GM15510 (cell line): ENCODE measurements around the gene MCC.

Experiments
- POLR2A ChIP-seq: IDR thresholded peaks from 3 replicates; pipeline ENCODE4 v1.6.1; 2011; ENCODE audit warnings: borderline replicate concordance; ENCODE audit not compliant: insufficient read length; ENCODE audit errors: extremely low read depth

The MCC gene

GRCh38 chr5:113145757-113146387, 342.4 kb downstream of the MCC start:
- no peak for TF ChIP-seq POLR2A

GRCh38 chr5:113142186-113142585, 346.1 kb downstream of the MCC start:
- no peak for TF ChIP-seq POLR2A

- TF ChIP-seq POLR2A: no peak
These were observed 347.2 kb downstream of the MCC start for GRCh38 chr5:113140837-113141671.

- no peak for TF ChIP-seq POLR2A
These were observed 354.9 kb downstream of the MCC start for GRCh38 chr5:113133211-113133975.

- TF ChIP-seq POLR2A: no peak
These were observed 355.7 kb downstream of the MCC start for GRCh38 chr5:113132564-113132963.

GRCh38 chr5:113128641-113129330, 359.5 kb downstream of the MCC start:
- TF ChIP-seq POLR2A: no peak

GRCh38 chr5:113128082-113128481, 360.2 kb downstream of the MCC start:
- TF ChIP-seq POLR2A: no peak

- TF ChIP-seq POLR2A: no peak
These were observed 361.2 kb downstream of the MCC start for GRCh38 chr5:113127021-113127420.

- no peak for TF ChIP-seq POLR2A
These were observed 362.9 kb downstream of the MCC start for GRCh38 chr5:113125371-113125770.

- no peak for TF ChIP-seq POLR2A
These were observed 363.3 kb downstream of the MCC start for GRCh38 chr5:113124914-113125313.

- no peak for TF ChIP-seq POLR2A
These were observed 364.0 kb downstream of the MCC start for GRCh38 chr5:113124265-113124664.

GRCh38 chr5:113123618-113124017, 364.6 kb downstream of the MCC start:
- TF ChIP-seq POLR2A: no peak

GRCh38 chr5:113122053-113122452, 366.2 kb downstream of the MCC start:
- TF ChIP-seq POLR2A: no peak

- no peak for TF ChIP-seq POLR2A
These were observed 368.9 kb downstream of the MCC start for GRCh38 chr5:113119246-113119924.

GRCh38 chr5:113118765-113119164, 369.5 kb downstream of the MCC start:
- TF ChIP-seq POLR2A: no peak

GRCh38 chr5:113118298-113118697, 370.0 kb downstream of the MCC start:
- TF ChIP-seq POLR2A: no peak
